Cerebellar nuclear complex (tissue), 1 donor: ENCODE results near the gene HMGCS1.
A peak's percentile ranks its signal among the peaks of the same experiment; 100 is the strongest.
"Not testable (repeated sequence)": the region's sequence is repeated elsewhere in the genome, so short reads cannot be mapped to it uniquely, and the experiment has no call there.

ENCODE experiments used
- DNase-seq, 2 experiments: peaks; one replicate each; lab custom pipeline; 2025; lab: John Stamatoyannopoulos, UW

HMGCS1 gene

DNA sequence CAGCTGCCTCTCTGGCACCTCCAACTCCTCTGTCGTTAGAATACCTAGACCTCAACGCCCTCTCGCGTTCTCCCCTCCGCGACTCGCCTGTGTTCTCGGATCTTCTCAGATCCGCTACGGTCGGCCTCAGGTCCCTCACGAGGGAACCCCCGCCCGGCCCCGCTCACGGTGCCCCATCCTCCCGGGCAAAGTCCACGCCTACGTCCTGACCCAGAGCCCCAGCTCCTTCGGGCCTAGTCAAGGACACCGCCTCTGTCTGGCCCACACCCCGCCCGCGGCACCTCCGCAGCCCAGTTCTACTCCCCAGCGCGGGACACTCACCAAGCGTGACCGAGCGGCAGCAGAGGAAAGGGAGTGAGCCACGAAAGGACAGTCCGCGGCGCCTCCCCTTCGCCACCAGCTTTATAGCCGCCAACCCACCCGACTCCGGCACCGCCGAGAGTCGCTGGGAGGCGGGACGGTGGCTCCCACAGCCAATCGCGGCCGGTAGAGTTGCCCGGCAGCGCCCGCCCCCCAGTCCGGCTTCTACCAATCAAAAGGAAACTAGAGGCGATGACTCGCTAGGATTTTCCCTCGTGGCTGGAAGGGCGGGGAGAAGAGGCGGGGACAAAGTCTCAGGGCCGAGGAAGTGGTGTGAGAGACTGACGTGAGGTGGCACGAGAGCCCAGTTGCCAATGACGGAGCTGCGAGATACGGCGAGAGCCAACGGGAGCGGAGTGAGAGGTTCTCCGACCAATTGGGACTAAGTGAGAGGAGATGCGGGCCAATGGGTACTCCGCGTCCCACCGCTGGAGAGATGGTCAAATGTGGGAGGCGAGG is at the start of gene HMGCS1:
TSS of gene HMGCS1 (minus strand) at position 378 of the 819 bp plus-strand sequence. CDS start 14,447 bp downstream, outside the sequence.
- DNase-seq, result peak; percentile 97 to 98

DNA sequence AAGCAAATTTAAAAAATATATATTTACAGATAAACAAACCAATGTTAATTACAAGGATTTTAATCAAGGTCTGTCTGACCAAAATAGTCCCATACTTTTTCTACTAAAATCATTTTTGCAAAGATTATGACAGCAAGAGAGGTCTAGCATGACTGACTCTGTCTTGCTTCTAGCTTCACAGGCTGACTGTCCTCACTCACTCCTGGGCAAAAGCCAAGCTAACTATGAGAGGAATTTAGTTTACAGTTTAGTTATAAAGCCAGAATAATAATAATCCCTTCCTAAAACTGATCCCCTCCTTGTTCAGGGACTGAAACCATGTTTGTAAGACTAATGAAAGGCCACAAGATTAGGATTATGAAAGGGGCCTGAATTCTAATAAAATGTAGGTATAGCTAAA is 45.5 kb upstream of the HMGCS1 start:
- DNase-seq, result no peak

DNA sequence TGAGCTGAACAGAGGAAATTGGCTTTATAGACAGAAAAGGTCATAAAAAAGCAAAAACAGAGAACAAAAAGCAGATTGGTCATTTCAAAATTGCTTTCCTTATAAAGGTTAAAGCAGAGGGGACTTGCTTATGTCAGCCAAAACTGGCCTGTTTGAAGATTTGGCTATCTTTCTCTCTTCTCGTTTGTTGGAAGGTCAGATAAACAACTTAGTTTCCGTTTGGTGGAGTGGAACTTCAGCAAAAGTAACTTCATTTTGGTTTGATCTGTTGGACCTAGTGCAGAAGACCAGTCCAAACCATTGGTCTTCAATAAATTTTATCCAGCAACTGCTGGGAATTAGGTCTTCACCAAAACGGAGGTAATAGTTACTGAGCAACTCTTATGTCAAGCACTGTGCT is 45.1 kb upstream of the HMGCS1 start:
- no peak for DNase-seq

DNA sequence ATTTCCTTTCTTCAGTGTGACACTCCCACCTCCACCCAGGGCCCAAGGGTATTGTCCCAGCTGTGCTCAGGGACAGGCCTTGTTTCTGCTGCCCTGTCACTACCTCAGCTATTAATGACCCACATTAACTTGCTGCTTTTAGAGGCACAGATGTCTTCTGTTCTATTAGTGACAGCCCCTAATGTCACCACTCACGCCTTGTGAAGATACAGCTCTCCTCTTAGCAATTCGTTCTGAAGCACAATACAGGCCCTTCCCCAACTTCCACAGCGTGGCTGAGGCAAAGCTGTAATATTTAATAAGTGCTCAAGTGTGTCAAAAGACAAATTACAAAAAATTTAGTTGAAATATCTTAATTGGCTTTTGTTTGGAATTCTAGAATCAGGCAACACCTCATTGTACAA is 44.7 kb upstream of the HMGCS1 start:
- DNase-seq, result no peak

DNA sequence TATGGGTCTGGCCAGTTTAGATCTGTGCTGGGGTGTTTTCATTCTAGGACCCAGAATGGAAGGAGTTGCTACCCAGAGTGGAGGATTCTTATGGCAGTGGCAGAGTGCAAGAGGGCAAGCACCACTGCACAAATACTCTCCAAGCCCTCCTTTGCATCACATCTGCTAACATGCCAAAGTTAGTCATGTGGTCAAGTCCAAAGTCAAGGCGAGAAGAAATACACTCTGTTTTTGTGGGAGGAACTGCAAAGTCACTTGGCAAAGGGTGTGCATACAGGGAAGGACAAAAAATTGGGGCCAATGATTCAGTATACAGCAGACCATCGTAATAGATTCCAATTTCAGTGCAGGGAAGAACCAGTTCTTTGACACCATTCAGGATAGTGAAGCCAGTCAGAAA is 43.9 kb upstream of the HMGCS1 start:
- no peak for DNase-seq

DNA sequence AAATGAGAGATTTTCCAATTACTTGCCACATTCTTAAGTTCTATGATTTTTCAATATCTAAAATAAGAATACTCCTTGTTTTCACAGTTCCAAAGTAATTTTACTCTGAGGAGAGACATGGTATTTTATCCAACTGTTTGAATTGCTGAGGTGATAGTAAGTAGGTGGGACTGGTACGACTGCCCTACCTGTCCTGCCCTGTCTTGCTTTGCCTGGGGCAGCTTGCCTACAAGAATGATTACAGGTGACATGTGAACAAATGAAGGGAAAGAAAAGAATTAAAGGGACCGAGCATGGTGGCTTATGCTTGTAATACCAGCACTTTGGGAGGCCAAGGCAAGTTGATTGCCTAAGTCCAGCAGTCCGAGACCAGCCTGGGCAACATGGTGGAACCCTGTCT is 41.6 kb upstream of the HMGCS1 start:
- DNase-seq, result no peak

DNA sequence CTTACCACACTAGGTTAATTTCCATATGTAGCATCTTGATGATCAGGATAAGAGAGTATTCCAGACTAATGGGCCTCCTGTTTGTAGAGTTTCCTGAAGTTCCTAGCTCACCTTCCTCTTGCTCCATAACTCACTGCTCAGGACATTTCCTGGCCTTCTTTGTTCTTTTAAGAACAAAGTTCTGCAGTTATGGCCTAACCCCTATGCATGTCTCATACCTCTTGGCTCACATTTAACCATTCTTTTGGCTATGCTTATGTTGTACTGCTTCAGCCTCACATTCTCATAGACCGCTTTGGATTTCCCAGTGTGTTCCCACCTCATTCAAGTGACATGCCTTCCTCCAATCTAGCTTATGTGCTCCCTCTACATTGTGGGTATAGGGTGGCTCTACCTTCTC is 40.5 kb upstream of the HMGCS1 start:
- DNase-seq, result no peak

DNA sequence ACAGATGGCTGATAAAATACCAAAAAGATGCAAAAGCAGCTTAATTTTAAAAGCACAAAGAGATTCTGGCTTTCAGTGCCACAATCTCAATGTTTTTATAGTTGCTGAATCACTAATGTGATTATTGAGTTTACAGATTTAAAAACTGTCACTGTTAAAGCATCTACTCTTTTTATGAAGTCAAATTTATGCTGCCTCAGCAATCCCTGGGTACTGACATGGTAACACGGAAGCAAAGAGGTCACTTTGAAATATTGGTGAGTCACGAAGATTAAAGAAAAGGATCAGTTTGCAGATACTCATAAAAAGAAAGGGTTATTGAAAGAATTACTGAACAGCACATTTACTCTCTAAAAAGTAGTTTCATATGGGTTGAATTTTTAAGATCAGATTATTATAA is 39.7 kb upstream of the HMGCS1 start:
- DNase-seq, result no peak

DNA sequence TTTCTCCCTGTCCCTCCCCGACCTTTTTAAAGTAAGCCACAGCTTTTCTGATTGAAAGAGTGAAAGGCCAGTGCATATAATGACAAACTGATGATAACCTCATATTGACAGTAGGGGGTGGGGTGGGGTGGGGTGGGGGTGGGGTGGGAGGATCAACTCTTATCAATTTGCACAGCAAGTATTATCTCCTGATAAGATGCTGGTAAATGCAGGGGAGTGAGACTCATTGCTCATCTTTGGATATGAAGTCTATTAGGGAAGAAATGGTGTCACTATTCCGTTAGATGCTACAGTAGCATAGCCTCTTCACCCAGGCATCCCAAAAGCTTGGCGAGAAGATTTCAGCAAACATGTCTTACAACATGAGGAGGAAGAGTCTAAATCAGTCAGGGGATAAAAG is 38.9 kb upstream of the HMGCS1 start:
- DNase-seq, result no peak

DNA sequence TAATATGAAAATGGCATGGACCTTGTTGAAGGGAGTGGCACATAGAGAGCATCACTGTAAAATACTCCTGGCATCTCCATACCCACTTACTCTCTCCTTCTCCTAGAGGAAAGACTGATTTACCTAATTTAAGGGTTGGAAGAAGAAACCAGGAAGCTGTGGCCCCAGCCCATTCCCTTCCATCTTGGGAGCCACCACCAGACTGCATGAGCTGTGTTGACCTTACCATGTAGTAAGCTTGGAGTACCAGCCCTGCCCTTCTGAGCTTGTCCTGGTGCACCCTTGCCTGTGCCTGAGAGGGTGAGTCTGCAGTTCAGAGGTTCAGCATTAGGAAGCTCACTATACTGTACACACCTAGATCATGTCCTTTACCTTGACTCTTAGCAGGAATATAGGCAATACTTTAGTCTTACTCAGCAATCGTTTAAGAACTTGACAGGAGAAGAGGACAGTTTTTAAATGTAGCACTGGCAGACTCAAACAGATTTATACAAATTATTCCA is 35.7 kb upstream of the HMGCS1 start:
- DNase-seq, result no peak

DNA sequence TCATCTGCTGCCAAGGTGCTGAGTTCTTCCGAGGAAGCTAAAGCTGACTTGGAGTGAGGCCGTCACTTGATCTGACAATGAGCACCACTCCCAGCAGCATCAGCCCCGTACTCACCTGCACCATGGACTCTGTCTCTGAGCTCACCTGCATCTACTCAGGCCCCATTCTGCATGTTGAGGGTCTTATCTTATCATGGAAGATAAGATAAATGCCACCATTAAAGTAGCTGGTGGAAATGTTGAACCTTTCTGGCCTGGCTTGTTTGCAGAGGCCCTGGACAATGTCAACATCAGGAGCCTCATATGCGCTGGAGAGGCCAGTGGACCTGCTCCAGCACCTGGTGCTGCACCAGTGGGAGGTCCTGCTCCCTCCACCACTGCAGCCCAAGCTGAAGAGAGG is 35.0 kb upstream of the HMGCS1 start:
- no peak for DNase-seq

DNA sequence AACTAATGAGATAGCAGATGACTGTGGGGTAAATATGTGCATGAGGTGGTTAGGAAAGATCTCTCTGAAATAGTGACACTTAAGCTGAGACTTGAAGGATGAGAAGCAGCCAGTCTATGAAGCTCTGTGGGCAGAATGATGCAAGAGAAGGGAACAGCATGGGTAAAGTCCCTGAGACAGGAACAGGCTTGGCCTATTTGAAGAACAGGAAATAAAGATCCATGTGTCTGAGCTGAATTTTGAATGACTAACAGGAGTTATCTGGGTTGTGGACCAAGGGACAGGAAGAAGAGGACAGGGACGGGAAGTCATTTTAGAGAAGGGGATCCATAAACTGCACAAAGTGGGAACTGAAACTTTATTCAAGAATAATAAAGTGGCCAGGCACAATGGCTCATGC is 25.6 kb upstream of the HMGCS1 start:
- DNase-seq, result no peak

DNA sequence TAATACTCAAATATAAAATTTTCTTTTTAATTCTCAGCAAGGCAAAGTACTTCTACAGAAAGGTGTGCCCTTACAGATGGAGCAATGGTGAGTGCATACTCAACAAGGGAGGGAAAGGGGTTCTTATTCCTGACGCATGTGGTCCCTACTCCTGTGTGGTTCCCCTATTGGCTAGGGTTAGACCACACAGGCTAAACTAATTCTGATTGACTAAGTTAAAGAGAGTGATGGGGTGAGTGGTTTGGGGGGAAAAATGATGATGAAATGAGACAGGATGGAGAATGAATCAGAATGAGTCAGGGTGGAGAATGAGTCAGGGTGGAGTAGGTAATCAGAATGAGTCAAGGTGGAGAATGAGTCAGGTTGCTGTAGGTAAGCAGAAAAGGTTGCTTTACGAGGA is 22.9 kb upstream of the HMGCS1 start:
- no peak for DNase-seq

DNA sequence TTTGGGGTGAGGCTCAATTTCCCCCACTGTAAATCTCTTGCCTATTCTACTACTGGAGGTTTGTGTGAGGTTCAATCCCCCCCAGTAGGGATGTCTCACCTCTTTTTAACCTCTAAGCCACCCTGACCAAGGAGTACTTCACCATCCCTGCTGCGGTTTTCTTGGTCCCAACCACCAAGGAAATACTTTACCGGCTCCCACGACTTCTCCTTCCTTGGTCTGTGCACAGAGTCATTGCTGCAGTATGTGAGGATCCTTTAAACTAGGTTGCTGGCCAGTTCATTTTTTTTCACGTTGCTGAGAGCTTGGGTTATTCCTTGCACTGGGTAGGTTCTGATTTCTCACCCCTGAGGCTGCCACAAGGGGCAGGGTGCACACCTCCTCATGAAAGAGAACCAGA is 22.5 kb upstream of the HMGCS1 start:
- no peak for DNase-seq

DNA sequence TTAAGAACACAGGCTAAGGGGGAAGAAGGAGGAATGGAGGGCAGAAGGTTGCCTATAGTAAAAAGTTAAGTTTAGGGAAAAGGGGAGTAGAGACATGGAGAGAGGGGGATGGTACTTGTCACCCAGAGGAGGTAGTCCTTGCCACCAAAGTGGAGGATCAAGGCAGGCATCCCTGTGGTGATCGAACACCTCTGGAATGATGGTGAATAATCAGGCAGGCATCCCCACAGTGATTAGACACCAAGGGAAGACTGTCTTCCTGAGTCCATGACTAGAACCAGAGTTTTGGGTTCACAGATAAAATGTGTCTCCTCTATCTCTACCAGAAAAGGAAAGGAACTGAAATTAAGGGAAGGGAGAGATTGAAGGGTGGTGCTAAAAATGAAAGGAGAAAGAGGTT is 19.2 kb upstream of the HMGCS1 start:
- DNase-seq, result no peak

DNA sequence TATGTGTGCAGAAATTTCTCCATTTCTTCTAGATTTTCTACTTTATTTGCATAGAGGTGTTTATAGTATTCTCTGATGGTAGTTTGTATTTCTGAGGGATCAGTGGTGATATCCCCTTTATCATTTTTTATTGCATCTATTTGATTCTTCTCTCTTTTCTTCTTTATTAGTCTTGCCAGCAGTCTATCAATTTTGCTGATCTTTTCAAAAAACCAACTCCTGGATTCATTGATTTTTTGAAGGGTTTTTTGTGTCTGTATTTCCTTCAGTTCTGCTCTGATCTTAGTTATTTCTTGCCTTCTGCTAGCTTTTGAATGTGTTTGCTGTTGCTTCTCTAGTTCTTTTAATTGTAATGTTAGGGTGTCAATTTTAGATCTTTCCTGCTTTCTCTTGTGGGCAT is 12.4 kb upstream of the HMGCS1 start:
- not testable (repeated sequence) for DNase-seq

DNA sequence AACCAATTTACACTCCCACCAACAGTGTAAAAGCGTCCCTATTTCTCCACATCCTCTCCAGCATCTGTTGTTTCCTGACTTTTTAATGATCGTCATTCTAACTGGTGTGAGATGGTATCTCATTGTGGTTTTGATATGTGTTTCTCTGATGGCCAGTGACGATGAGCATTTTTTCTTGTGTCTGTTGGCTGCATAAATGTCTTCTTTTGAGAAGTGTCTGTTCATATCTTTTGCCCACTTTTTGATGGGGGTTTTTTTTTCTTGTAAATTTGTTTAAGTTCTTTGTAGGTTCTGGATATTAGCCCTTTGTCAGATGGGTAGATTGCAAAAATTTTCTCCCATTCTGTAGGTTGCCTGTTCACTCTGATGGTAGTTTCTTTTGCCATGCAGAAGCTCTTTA is 10.3 kb upstream of the HMGCS1 start:
- DNase-seq, result not testable (repeated sequence)

DNA sequence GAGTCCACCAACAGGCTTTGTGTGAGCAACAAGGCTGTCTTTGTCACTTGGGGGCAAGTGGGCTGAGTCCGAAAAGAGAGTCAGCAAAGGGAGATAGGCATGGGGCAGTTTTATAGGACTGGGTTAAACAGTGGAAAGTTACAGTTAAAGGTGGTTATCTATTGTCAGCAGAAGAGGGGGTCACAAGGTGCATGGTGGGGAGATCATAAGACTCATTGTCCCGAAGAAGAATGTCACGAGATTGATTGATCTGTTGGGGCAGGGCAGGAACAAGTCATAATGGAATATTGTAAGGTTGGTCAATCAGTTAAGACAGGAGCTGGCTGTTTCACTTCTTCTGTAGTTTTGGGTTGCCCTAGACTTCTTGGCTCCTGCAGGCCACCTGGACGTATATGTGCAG is 7.6 kb upstream of the HMGCS1 start:
- no peak for DNase-seq

DNA sequence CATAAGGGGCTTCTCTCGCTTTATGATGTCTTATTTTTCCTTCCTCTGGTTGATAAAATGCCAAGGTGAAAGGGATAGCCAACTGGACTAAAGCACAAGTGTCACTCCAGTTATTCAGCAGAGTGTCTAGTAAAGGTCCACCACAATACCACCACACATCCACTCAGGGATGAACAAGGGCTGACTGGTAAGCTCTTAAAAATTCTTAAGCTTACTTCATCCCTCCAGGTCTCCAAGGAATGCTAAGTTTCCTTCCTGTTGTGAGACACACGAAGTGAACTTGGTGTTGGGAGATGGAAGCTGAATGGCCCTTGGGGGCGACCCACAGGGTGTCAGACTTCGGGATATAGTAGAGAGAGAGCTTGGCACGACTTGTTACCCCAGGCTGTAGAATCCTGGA is 3.2 kb upstream of the HMGCS1 start:
- DNase-seq, result no peak

DNA sequence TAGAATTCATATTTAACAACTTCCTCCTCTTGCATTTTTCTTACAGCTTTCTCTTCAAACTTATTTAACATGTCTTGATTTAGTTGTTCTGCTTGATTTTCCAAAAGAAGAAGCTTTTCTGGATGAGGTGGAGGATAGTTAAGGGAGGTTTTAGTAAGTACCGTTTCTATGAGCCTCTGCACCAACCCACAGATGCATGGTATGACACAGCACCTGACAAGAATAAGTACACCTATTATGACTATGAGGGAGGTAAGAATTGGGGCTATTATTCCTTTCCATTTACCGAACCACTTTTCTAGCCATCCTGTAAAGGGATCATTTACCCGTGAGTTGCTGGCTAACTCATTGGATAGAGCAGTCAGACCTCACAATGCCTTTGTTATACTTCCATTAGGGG is 2.5 kb upstream of the HMGCS1 start:
- no peak for DNase-seq

DNA sequence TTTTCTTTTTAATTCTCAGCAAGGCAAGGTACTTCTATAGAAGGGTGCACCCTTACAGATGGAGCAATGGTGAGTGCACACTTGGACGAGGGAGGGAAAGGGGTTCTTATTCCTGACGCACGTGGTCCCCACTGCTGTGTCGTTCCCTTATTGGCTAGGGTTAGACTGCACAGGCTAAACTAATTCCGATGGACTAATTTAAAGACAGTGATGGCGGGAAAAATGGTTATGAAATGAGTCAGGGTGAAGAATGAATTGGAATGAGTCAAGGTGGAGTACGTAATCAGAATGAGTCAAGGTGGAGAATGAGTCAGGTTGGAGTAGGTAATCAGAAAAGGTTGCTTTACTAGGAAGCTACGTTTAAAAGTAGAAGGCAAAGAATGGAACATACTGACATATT is 2.1 kb upstream of the HMGCS1 start:
- no peak for DNase-seq

DNA sequence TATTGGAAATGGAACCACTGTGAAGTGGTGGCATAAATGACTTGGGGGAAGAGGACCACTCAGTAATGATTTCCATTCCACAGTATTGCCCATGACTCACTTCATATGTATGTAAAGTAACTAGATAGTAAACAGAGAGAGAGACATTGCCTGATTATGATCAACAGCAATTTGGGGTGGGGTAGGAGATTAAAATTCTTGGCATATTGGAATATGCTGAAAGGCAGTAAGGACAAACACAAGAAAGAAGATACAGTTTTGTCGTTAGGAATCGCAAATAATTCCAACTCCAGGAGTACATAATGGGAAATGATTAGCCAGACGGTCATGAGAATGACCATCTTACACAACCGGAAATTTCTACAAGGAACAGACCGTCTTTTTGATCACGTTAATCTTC is 1.5 kb upstream of the HMGCS1 start:
- DNase-seq, result no peak

DNA sequence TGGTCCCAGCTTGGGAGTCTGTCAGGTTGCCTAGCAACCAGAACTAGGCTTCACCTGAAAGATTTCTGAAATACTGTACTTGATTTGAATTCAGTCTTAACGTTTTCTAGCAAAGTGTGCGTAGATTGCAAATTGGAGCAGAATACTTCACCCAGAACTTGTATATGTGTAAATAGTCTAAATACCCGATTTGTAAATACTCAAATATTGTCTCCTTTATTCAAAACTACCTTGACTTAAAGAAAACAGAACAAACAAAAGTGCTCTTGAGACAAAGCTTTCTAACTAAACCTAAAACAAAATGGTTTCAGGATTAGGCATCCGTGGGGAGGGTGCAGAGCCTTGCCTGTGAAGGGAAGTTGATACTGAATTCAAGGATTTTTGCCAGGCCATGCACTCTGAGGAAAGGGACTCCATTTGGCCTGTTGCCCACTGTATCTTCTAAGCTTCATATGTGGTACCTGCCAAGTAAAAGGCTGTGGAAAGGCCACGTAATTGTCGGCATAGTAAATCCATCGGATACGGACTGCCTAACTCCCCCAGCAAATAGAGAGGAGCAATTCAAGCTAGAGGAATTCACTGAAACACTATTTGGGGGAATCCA is 744 bp upstream of the HMGCS1 start:
- DNase-seq, result no peak

DNA sequence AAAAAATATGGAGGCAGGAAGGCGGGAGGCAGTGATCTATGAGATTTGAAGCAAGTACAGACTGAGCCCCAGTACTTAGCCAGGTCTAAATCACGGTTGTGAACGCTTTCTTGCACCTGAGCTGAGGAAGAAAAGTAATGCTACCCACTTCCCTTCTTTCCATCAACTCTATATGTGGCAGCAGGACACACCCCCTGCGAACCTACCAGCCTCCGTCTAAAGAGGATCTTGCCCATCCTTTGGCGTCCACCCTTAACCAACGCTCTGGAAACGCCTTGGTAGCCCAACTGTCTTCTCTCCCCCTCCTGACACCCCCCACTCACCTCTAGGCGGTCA is 545 bp downstream of the HMGCS1 start:
- DNase-seq, result no peak
